ENCODE results near the gene PDIA3. TPM values are rescaled to one million over a fixed set of nuclear protein-coding genes. Genes with fewer than 3 reads are reported as not detected.
"Not testable (repeated sequence)": the region's sequence is repeated elsewhere in the genome, so short reads cannot be mapped to it uniquely, and the experiment has no call there.

PDIA3 gene
- total and polyA plus RNA-seq, 3 experiments from 2014 or later = 336 to 383 (median 338) TPM

DNA sequence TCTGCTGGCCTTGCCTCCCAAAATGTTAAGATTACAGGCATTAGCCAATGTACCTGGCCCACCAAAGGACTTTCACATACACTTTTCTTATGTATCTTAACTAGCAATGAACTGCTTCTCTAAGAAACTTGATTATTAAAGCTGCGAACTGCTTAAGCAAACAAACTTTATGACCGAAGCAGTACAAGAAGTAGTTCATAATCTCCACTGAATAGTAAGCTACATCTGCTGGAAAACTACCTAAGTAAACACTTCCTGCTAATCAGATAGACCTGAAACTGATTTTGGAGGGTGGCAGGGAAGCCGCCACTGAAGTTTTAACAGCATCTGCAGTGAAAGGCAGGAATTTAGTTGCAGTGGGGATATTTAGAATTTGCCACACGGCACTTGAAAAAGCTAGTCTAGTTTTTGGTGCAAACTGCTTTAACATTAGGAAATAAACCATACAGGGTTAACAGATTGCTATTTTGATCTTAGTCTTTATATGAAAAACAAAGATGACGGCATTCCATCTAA is 62.3 kb downstream of the PDIA3 start:
- peaks cover 10 to 86% (median 31%) of the 10 kb centered on the region in 3 donors for H3K36me3 Mint-ChIP-seq
- H3K27ac ChIP-seq (ENCODE audit: low read depth, low read length) = no peak overlapping the region

GRCh38 chr15:43808960-43809678 is 62.9 kb downstream of the PDIA3 start:
- peaks cover 10 to 89% (median 31%) of the 10 kb centered on the region in 3 donors for H3K36me3 Mint-ChIP-seq

More for the DNA sequence above, 62.3 kb downstream of the PDIA3 start:
- Mint-ChIP-seq H3K27ac (peak overlapping the region in 1 of 8 donors; percentile 61), H3K9me3 (no peaks in the 10 kb centered on the region), H3K4me1 (peaks cover 0 to 2% (median 0%) of the 10 kb centered on the region in 3 donors), H3K4me3 (no peak overlapping the region), H3K27me3 (no peaks in the 10 kb centered on the region)
- DNase-seq = no peak
- CTCF ChIA-PET = interaction anchor here (0.9 kb wide), 1 partner anchor 32 kb away, joined by 3 read pairs; the partner anchor contains the start of gene ELL3
- H3K4me3 ChIP-seq (ENCODE audit: low read length) = no peak overlapping the region
- H3K27me3 ChIP-seq (ENCODE audit: insufficient read depth, low read length, poor library complexity, severe bottlenecking) = no peaks in the 10 kb centered on the region
- peaks cover 59% of the 10 kb centered on the region for H3K36me3 ChIP-seq (ENCODE audit: insufficient read depth, low read length)
- POLR2A ChIA-PET = interaction anchor here (0.7 kb wide), 1 partner anchor 12 kb away, joined by 4 read pairs; no protein-coding TSS in a partner anchor
- H3K9me3 ChIP-seq (ENCODE audit: low read length) = no peaks in the 10 kb centered on the region
- no peaks in the 10 kb centered on the region for H3K4me1 ChIP-seq (ENCODE audit: insufficient read depth, low read length)

GRCh38 chr15:43815064-43815463 is 68.8 kb downstream of the PDIA3 start:
- H3K9me3 ChIP-seq (ENCODE audit: low read length); H3K4me3 Mint-ChIP-seq; H3K27me3 Mint-ChIP-seq; H3K4me3 ChIP-seq (ENCODE audit: low read length); DNase-seq; H3K27ac ChIP-seq (ENCODE audit: low read depth, low read length); POLR2A ChIA-PET; H3K9me3 Mint-ChIP-seq; H3K27me3 ChIP-seq (ENCODE audit: insufficient read depth, low read length, poor library complexity, severe bottlenecking); H3K4me1 ChIP-seq (ENCODE audit: insufficient read depth, low read length): not testable (repeated sequence)
- H3K36me3 Mint-ChIP-seq = peaks cover 12 to 69% (median 24%) of the 10 kb centered on the region in 3 donors
- CTCF ChIA-PET = interaction anchor here (0.9 kb wide), 1 partner anchor 38 kb away, joined by 3 read pairs; the partner anchor contains the start of gene ELL3
- peak overlapping the region in 3 of 8 donors; percentile 10 to 77 (median 66) for H3K27ac Mint-ChIP-seq
- H3K36me3 ChIP-seq (ENCODE audit: insufficient read depth, low read length) = peaks cover 45% of the 10 kb centered on the region
- peaks cover 10 to 12% (median 11%) of the 10 kb centered on the region in 3 donors for H3K4me1 Mint-ChIP-seq

More at GRCh38 chr15:43808960-43809678, 62.9 kb downstream of the PDIA3 start:
- DNase-seq = no peak
- Histone ChIP-seq H3K27ac (ENCODE audit: low read depth, low read length) (no peak overlapping the region), H3K36me3 (ENCODE audit: insufficient read depth, low read length) (peaks cover 65% of the 10 kb centered on the region), H3K4me1 (ENCODE audit: insufficient read depth, low read length) (no peaks in the 10 kb centered on the region), H3K9me3 (ENCODE audit: low read length) (no peaks in the 10 kb centered on the region), H3K27me3 (ENCODE audit: insufficient read depth, low read length, poor library complexity, severe bottlenecking) (no peaks in the 10 kb centered on the region), H3K4me3 (ENCODE audit: low read length) (no peak overlapping the region)
- ChIA-PET CTCF (interaction anchor here (0.9 kb wide), 1 partner anchor 32 kb away, joined by 3 read pairs; the partner anchor contains the start of gene ELL3), POLR2A (interaction anchor here (0.6 to 1.0 kb wide), 3 partner anchors 10 to 56 kb away, joined by 3 to 4 read pairs (median 4); no protein-coding TSS in a partner anchor)
- no peak overlapping the region for H3K4me3 Mint-ChIP-seq
- H3K27me3 Mint-ChIP-seq = no peaks in the 10 kb centered on the region
- H3K4me1 Mint-ChIP-seq = peaks cover 0 to 2% (median 0%) of the 10 kb centered on the region in 3 donors
- H3K9me3 Mint-ChIP-seq = no peaks in the 10 kb centered on the region
- H3K27ac Mint-ChIP-seq = peak overlapping the region in 1 of 8 donors; percentile 33

DNA sequence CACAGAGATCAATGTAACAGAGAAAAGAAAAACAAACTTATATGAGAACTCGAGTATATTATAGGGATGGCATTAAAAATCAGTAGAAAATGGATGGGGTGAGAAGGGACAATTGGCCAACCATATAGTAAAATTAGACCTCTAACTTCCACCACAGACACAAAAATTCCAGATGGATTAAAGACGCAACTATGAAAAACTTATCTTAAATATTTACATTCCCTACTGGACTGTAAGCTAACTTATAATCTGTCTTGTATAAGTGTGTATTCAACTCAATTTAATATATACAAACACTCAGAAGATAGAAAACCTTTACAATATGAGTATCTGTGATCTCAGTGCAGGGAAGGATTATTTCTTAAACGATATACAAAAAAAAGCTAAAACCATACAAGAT is 75.3 kb downstream of the PDIA3 start:
- peak overlapping the region; percentile 30 to 81 (median 56) for H3K27ac Mint-ChIP-seq
- Histone ChIP-seq H3K27ac (ENCODE audit: low read depth, low read length) (no peak overlapping the region), H3K9me3 (ENCODE audit: low read length) (no peaks in the 10 kb centered on the region), H3K4me3 (ENCODE audit: low read length) (no peak overlapping the region), H3K4me1 (ENCODE audit: insufficient read depth, low read length) (peaks cover 41% of the 10 kb centered on the region), H3K27me3 (ENCODE audit: insufficient read depth, low read length, poor library complexity, severe bottlenecking) (no peaks in the 10 kb centered on the region), H3K36me3 (ENCODE audit: insufficient read depth, low read length) (peaks cover 11% of the 10 kb centered on the region)
- peak overlapping the region; percentile 3 to 80 (median 38) for H3K4me3 Mint-ChIP-seq
- H3K36me3 Mint-ChIP-seq = peaks cover 0 to 32% (median 7%) of the 10 kb centered on the region in 3 donors
- ChIA-PET POLR2A (interaction anchor here (0.6 kb wide), 1 partner anchor 535 kb away, joined by 3 read pairs; no protein-coding TSS in a partner anchor), CTCF (interaction anchor here (1.0 to 1.6 kb wide), 3 partner anchors 9 to 21 kb away, joined by 3 to 4 read pairs (median 3); partner anchors contain the start of gene HYPK)
- no peak for DNase-seq
- H3K27me3 Mint-ChIP-seq = peaks cover 0 to 1% of the 10 kb centered on the region in 2 donors
- H3K4me1 Mint-ChIP-seq = peaks cover 37 to 62% (median 48%) of the 10 kb centered on the region in 3 donors
- no peaks in the 10 kb centered on the region for H3K9me3 Mint-ChIP-seq

Other genes starting within 250 kb of the PDIA3 start
- under 1 TPM; 0.75 to 0.92 TPM for gene MAP1A, start 228.8 kb upstream of the PDIA3 start, total RNA-seq
- 0.09 TPM for gene MAP1A, start 228.8 kb upstream of the PDIA3 start, polyA plus RNA-seq
- 10 to 100 TPM; 26.9 to 35.6 TPM for gene PPIP5K1, start 156.2 kb upstream of the PDIA3 start, total RNA-seq
- gene PPIP5K1, start 156.2 kb upstream of the PDIA3 start, polyA plus RNA-seq = 7.1 TPM
- not detected for gene CKMT1B, start 152.4 kb upstream of the PDIA3 start, total RNA-seq
- not detected for gene CKMT1B, start 152.4 kb upstream of the PDIA3 start, polyA plus RNA-seq
- gene STRC, start 127.6 kb upstream of the PDIA3 start, total RNA-seq = under 1 TPM; 0.27 to 0.63 TPM
- gene STRC, start 127.6 kb upstream of the PDIA3 start, polyA plus RNA-seq = not detected
- gene CATSPER2, start 97.6 kb upstream of the PDIA3 start, total RNA-seq = 1 to 10 TPM in 1 of 2 experiments, under 1 TPM in 1; 0.77 to 1.1 TPM
- 3.1 TPM for gene CATSPER2, start 97.6 kb upstream of the PDIA3 start, polyA plus RNA-seq
- not detected for gene CKMT1A, start 52.6 kb upstream of the PDIA3 start, total RNA-seq
- not detected for gene CKMT1A, start 52.6 kb upstream of the PDIA3 start, polyA plus RNA-seq
- gene ELL3, start 30.5 kb downstream of the PDIA3 start, total RNA-seq = 1 to 10 TPM in 1 of 2 experiments, under 1 TPM in 1; 0.49 to 1.8 TPM
- gene ELL3, start 30.5 kb downstream of the PDIA3 start, polyA plus RNA-seq = 0.24 TPM
- 100 to 1,000 TPM; 624 to 632 TPM for gene SERF2, start 45.9 kb downstream of the PDIA3 start, total RNA-seq
- 1,932 TPM for gene SERF2, start 45.9 kb downstream of the PDIA3 start, polyA plus RNA-seq
- under 1 TPM; 0.20 to 0.26 TPM for gene SERINC4, start 53.8 kb downstream of the PDIA3 start, total RNA-seq
- gene SERINC4, start 53.8 kb downstream of the PDIA3 start, polyA plus RNA-seq = 2.2 TPM
- gene HYPK, start 54.2 kb downstream of the PDIA3 start, total RNA-seq = 10 to 100 TPM; 28.5 to 32.7 TPM
- 11.9 TPM for gene HYPK, start 54.2 kb downstream of the PDIA3 start, polyA plus RNA-seq
- 10 to 100 TPM; 49.8 to 50.1 TPM for gene MFAP1, start 78.3 kb downstream of the PDIA3 start, total RNA-seq
- gene MFAP1, start 78.3 kb downstream of the PDIA3 start, polyA plus RNA-seq = 16.8 TPM
- 10 to 100 TPM; 71.4 to 75.6 TPM for gene WDR76, start 80.6 kb downstream of the PDIA3 start, total RNA-seq
- gene WDR76, start 80.6 kb downstream of the PDIA3 start, polyA plus RNA-seq = 7.5 TPM